ENCODE measurements around the gene TEX101.
"Not testable (repeated sequence)": the region's sequence is repeated elsewhere in the genome, so short reads cannot be mapped to it uniquely, and the experiment has no call there.

The TEX101 gene

GRCh38 chr19:43414554-43414953 is at the start of gene TEX101:
TEX101 (plus strand) TSS chr19:43414890; CDS start chr19:43415920, 1,030 bp downstream.
- no peak for DNase-seq (ENCODE audit: low read depth, low spot score)

- DNase-seq (ENCODE audit: low read depth, low spot score): not testable (repeated sequence)
These were observed 49.0 kb upstream of the TEX101 start for GRCh38 chr19:43365677-43366076.

- DNase-seq (ENCODE audit: low read depth, low spot score): no peak
These were observed 46.9 kb upstream of the TEX101 start for GRCh38 chr19:43367822-43368221.

- DNase-seq (ENCODE audit: low read depth, low spot score): not testable (repeated sequence)
These were observed 45.8 kb upstream of the TEX101 start for GRCh38 chr19:43368897-43369296.

- DNase-seq (ENCODE audit: low read depth, low spot score): no peak
These were observed 42.8 kb upstream of the TEX101 start for GRCh38 chr19:43371909-43372308.

GRCh38 chr19:43372462-43372861 is 42.2 kb upstream of the TEX101 start:
- DNase-seq (ENCODE audit: low read depth, low spot score): no peak

GRCh38 chr19:43377624-43378023 is 37.1 kb upstream of the TEX101 start:
- not testable (repeated sequence) for DNase-seq (ENCODE audit: low read depth, low spot score)

- DNase-seq (ENCODE audit: low read depth, low spot score): no peak
These were observed 34.7 kb upstream of the TEX101 start for GRCh38 chr19:43380008-43380407.

- no peak for DNase-seq (ENCODE audit: low read depth, low spot score)
These were observed 33.8 kb upstream of the TEX101 start for GRCh38 chr19:43380771-43381386.

- not testable (repeated sequence) for DNase-seq (ENCODE audit: low read depth, low spot score)
These were observed 32.0 kb upstream of the TEX101 start for GRCh38 chr19:43382586-43383216.

GRCh38 chr19:43383254-43383653 is 31.4 kb upstream of the TEX101 start:
- not testable (repeated sequence) for DNase-seq (ENCODE audit: low read depth, low spot score)

GRCh38 chr19:43383759-43384158 is 30.9 kb upstream of the TEX101 start:
- DNase-seq (ENCODE audit: low read depth, low spot score): not testable (repeated sequence)

GRCh38 chr19:43390903-43391551 is 23.7 kb upstream of the TEX101 start:
- DNase-seq (ENCODE audit: low read depth, low spot score): not testable (repeated sequence)

GRCh38 chr19:43391552-43391935 is 23.1 kb upstream of the TEX101 start:
- DNase-seq (ENCODE audit: low read depth, low spot score): not testable (repeated sequence)

- not testable (repeated sequence) for DNase-seq (ENCODE audit: low read depth, low spot score)
These were observed 21.2 kb upstream of the TEX101 start for GRCh38 chr19:43393501-43393900.

- DNase-seq (ENCODE audit: low read depth, low spot score): no peak
These were observed 19.1 kb upstream of the TEX101 start for GRCh38 chr19:43395561-43395960.

- DNase-seq (ENCODE audit: low read depth, low spot score): no peak
These were observed 8.4 kb upstream of the TEX101 start for GRCh38 chr19:43406297-43406696.

GRCh38 chr19:43407416-43408005 is 7.2 kb upstream of the TEX101 start:
- DNase-seq (ENCODE audit: low read depth, low spot score): no peak

GRCh38 chr19:43408043-43408442 is 6.6 kb upstream of the TEX101 start:
- DNase-seq (ENCODE audit: low read depth, low spot score): no peak

- DNase-seq (ENCODE audit: low read depth, low spot score): no peak
These were observed 5.3 kb upstream of the TEX101 start for GRCh38 chr19:43409415-43409814.

- no peak for DNase-seq (ENCODE audit: low read depth, low spot score)
These were observed 2.2 kb upstream of the TEX101 start for GRCh38 chr19:43412441-43412840.

- no peak for DNase-seq (ENCODE audit: low read depth, low spot score)
These were observed 2.4 kb downstream of the TEX101 start for GRCh38 chr19:43416951-43417623.
